NT2/D1 (cell line): ENCODE data around the gene LRRC10.

Experiments
- YY1 ChIP-seq: IDR thresholded peaks from 2 replicates; pipeline ENCODE4 v1.6.1; 2011; ENCODE audit not compliant: insufficient read length, insufficient read depth
- ZNF274 ChIP-seq: IDR thresholded peaks from 2 replicates; pipeline ENCODE4 v1.6.1; 2011; ENCODE audit warnings: mild to moderate bottlenecking, low read depth, low read length

DNA sequence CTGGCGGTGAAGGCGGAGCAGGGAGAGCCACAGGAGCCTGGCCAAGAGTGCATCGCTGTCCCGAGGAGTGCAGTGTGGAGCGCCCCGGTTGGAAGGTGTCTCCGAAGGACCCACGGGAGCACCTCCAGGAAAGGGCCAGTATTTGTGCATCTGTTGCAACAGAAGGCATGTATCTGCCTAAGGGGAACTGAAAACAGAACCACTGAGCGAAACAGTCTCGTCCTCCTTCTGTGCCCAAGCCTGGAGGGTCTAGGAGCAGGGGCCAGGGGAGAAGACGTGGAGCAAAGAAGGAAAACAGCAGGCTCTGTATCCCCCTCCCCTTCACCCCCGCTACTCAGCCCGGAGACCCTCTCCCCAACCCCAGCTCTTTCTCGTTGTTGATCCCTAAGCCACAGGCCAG, 5.3 kb upstream of the LRRC10 start:
- TF ChIP-seq YY1 = no peak
- TF ChIP-seq ZNF274 = no peak
